Right lung (tissue), 5 donors: ENCODE measurements around the gene SMS. TPM values are rescaled to one million over a fixed set of nuclear protein-coding genes. Genes with fewer than 3 reads are reported as not detected.
"Not testable (repeated sequence)": the region's sequence is repeated elsewhere in the genome, so short reads cannot be mapped to it uniquely, and the experiment has no call there.

Experiments used
- DNase-seq, 2 donors: peaks; one replicate each; pipeline ENCODE4 v3.0.0-alpha.2; 2013
- polyA plus RNA-seq, 5 donors: library from polyadenylated mRNA; unstranded; fragments of 120-200 nt; gene quantifications; one replicate each; pipeline versions ENCODE4 v1.2.1 to v1.2.3, GENCODE V29; 2013; ENCODE audit warnings: inconsistent platforms in 1 of 5, low replicate concordance in 1 of 5; ENCODE audit not compliant: insufficient read length in 5 of 5, insufficient read depth in 1 of 5

Gene SMS
- polyA plus RNA-seq, 5 donors: 99.3 to 120 (median 108) TPM

- no peak for DNase-seq
These were observed 8.5 kb downstream of the SMS start for GRCh38 chrX:21948897-21949578.

- no peak for DNase-seq
These were observed 9.2 kb downstream of the SMS start for GRCh38 chrX:21949689-21950088.

- not testable (repeated sequence) for DNase-seq
These were observed 10.0 kb downstream of the SMS start for GRCh38 chrX:21950557-21950956.

- no peak for DNase-seq
These were observed 12.1 kb downstream of the SMS start for GRCh38 chrX:21952624-21953023.

- not testable (repeated sequence) for DNase-seq
These were observed 12.8 kb downstream of the SMS start for GRCh38 chrX:21953195-21953830.

- DNase-seq: no peak
These were observed 15.1 kb downstream of the SMS start for GRCh38 chrX:21955403-21956189.

- DNase-seq: no peak
These were observed 16.3 kb downstream of the SMS start for GRCh38 chrX:21956783-21957182.

- no peak for DNase-seq
These were observed 17.7 kb downstream of the SMS start for GRCh38 chrX:21958187-21958586.

GRCh38 chrX:21958916-21959315 lies 18.4 kb downstream of the SMS start:
- DNase-seq: no peak

- no peak for DNase-seq
These were observed 19.0 kb downstream of the SMS start for GRCh38 chrX:21959362-21960051.

- DNase-seq: no peak
These were observed 20.3 kb downstream of the SMS start for GRCh38 chrX:21960569-21961541.

GRCh38 chrX:21962361-21962760 lies 21.9 kb downstream of the SMS start:
- no peak for DNase-seq

GRCh38 chrX:21963269-21963668 lies 22.8 kb downstream of the SMS start:
- no peak for DNase-seq

GRCh38 chrX:21963731-21964405 lies 23.4 kb downstream of the SMS start:
- no peak for DNase-seq

GRCh38 chrX:21966866-21967265 lies 26.4 kb downstream of the SMS start:
- no peak for DNase-seq

GRCh38 chrX:21968333-21968732 lies 27.8 kb downstream of the SMS start:
- DNase-seq: no peak

- no peak for DNase-seq
These were observed 29.8 kb downstream of the SMS start for GRCh38 chrX:21970326-21970725.

- DNase-seq: no peak
These were observed 31.5 kb downstream of the SMS start for GRCh38 chrX:21972046-21972445.

- DNase-seq: no peak
These were observed 32.2 kb downstream of the SMS start for GRCh38 chrX:21972721-21973120.

- DNase-seq: no peak
These were observed 33.0 kb downstream of the SMS start for GRCh38 chrX:21973321-21974010.
